ENCODE results near the gene SGCA.

The SGCA gene

GRCh38 chr17:50165867-50166517, at the start of gene SGCA:
Gene SGCA (plus strand): TSS chr17:50166005. CDS start chr17:50166041, 36 bp downstream.
- no peak for DNase-seq

GRCh38 chr17:50117202-50118051, 48.4 kb upstream of the SGCA start:
- peak; percentile 13 to 32 (median 22) for DNase-seq

GRCh38 chr17:50118076-50118827, 47.6 kb upstream of the SGCA start:
- DNase-seq = no peak

GRCh38 chr17:50118828-50119218, 47.0 kb upstream of the SGCA start:
- DNase-seq = no peak

- DNase-seq = no peak
Observed at GRCh38 chr17:50120475-50121253, 45.1 kb upstream of the SGCA start.

- no peak for DNase-seq
Observed at GRCh38 chr17:50122945-50123344, 42.9 kb upstream of the SGCA start.

GRCh38 chr17:50123649-50124349, 42.0 kb upstream of the SGCA start:
- DNase-seq = no peak

GRCh38 chr17:50125420-50125997, 40.3 kb upstream of the SGCA start:
- DNase-seq = no peak

GRCh38 chr17:50127697-50128361, 38.0 kb upstream of the SGCA start:
- no peak for DNase-seq

- DNase-seq = no peak
Observed at GRCh38 chr17:50128441-50129352, 37.1 kb upstream of the SGCA start.

- no peak for DNase-seq
Observed at GRCh38 chr17:50129353-50129727, 36.5 kb upstream of the SGCA start.

GRCh38 chr17:50129728-50130558, 35.9 kb upstream of the SGCA start, which contains the start of gene SAMD14:
Gene SAMD14 (minus strand): TSS chr17:50130160. CDS start chr17:50124959, 5,201 bp downstream.
- peak in 1 of 4 experiments; percentile 30 for DNase-seq

- DNase-seq = no peak
Observed at GRCh38 chr17:50130559-50131305, 35.1 kb upstream of the SGCA start.

GRCh38 chr17:50132104-50132794, 33.6 kb upstream of the SGCA start:
- no peak for DNase-seq

GRCh38 chr17:50133028-50133768, 32.6 kb upstream of the SGCA start:
- no peak for DNase-seq

- DNase-seq = no peak
Observed at GRCh38 chr17:50133769-50134099, 32.1 kb upstream of the SGCA start.

Measured in activated CD4-positive, CD25-positive, alpha-beta regulatory T cell (primary cell).